ENCODE measurements around the gene SUSD5.

SUSD5 gene

GRCh38 chr3:33152363-33153360 is 65.9 kb downstream of the SUSD5 start:
- in situ Hi-C loops (cut with HindIII; ENCODE audit: low sequenced_read_pairs) = no loop called here
- TF ChIP-seq CTCF (IDR thresholded peaks at IDR 0.05; ENCODE audit: low read depth, low read length) = no peak
- no peak for DNase-seq (ENCODE audit: low read depth, low spot score)
- H3K4me3 ChIP-seq (ENCODE audit: low read depth, low read length) = no peak overlapping the region

- no peak overlapping the region for H3K4me3 ChIP-seq (ENCODE audit: low read depth, low read length)
- DNase-seq (ENCODE audit: low read depth, low spot score) = no peak
- in situ Hi-C loops (cut with HindIII; ENCODE audit: low sequenced_read_pairs) = no loop called here
- TF ChIP-seq CTCF (IDR thresholded peaks at IDR 0.05; ENCODE audit: low read depth, low read length) = no peak
Measured at GRCh38 chr3:33149342-33149741, 69.3 kb downstream of the SUSD5 start.

- in situ Hi-C loops (cut with HindIII; ENCODE audit: low sequenced_read_pairs) = no loop called here
- DNase-seq (ENCODE audit: low read depth, low spot score) = peak; percentile 78
- TF ChIP-seq CTCF (IDR thresholded peaks at IDR 0.05; ENCODE audit: low read depth, low read length) = no peak
- H3K4me3 ChIP-seq (ENCODE audit: low read depth, low read length) = no peak overlapping the region
Measured at GRCh38 chr3:33146791-33147445, 71.7 kb downstream of the SUSD5 start.

- in situ Hi-C loops (cut with HindIII; ENCODE audit: low sequenced_read_pairs) = no loop called here
- DNase-seq (ENCODE audit: low read depth, low spot score) = peak; percentile 47
- TF ChIP-seq CTCF (IDR thresholded peaks at IDR 0.05; ENCODE audit: low read depth, low read length) = no peak
Measured at GRCh38 chr3:33145901-33146580, 72.6 kb downstream of the SUSD5 start.

GRCh38 chr3:33145221-33145900 is 73.2 kb downstream of the SUSD5 start:
- TF ChIP-seq CTCF (IDR thresholded peaks at IDR 0.05; ENCODE audit: low read depth, low read length) = no peak
- no peak overlapping the region for H3K4me3 ChIP-seq (ENCODE audit: low read depth, low read length)
- in situ Hi-C loops (cut with HindIII; ENCODE audit: low sequenced_read_pairs) = no loop called here
- peak; percentile 69 for DNase-seq (ENCODE audit: low read depth, low spot score)

More at GRCh38 chr3:33145901-33146580, 72.6 kb downstream of the SUSD5 start:
- H3K4me3 ChIP-seq (ENCODE audit: low read depth, low read length) = no peak overlapping the region

- no peak overlapping the region for H3K4me3 ChIP-seq (ENCODE audit: low read depth, low read length)
- TF ChIP-seq CTCF (IDR thresholded peaks at IDR 0.05; ENCODE audit: low read depth, low read length) = peak; percentile 35
- DNase-seq (ENCODE audit: low read depth, low spot score) = no peak
- in situ Hi-C loops (cut with HindIII; ENCODE audit: low sequenced_read_pairs) = no loop called here
Measured at GRCh38 chr3:33144433-33144832, 74.2 kb downstream of the SUSD5 start.
